Hypothalamus (tissue), 51 donors: ENCODE measurements around the gene SP110.
"Not testable (repeated sequence)": the region's sequence is repeated elsewhere in the genome, so short reads cannot be mapped to it uniquely, and the experiment has no call there.

Source experiments
- DNase-seq, 51 donors: peaks; one replicate each; lab custom pipeline; 2025; lab: John Stamatoyannopoulos, UW

Gene SP110

GRCh38 chr2:230129343-230129742 lies 90.4 kb downstream of the SP110 start:
- DNase-seq = no peak

DNA sequence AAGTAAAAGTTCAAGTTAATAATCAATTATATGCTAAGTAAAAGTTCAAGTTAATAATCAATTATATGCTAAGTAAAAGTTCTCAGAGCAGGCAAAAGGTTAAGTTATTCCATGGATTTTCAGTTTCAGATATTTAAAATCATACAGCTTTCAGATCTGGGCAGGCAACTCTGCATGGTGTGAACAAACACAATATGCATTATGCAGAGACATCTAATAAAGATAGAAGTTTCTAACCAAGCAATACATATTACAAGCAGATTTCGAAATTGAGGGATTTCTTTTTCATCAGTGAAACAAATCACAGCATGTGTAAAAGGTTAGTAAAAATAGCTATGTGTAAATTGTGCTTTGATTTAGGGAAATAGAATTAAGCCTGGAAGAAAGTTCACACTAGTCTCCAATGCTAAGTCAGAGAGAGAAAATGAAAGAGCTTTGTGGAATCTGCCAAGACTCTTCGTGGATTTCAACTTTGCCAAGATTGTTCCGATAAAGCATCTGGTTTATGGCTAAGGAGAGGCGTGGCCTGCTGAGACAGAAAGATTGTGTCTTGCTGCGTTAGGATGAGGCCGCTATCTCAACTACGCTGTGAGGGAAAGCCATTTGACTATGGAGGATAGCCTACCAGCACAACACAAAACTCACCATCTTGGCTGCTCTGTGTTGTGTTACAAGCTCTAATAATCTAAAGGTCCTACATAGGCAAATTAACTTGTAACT lies 91.0 kb downstream of the SP110 start:
- no peak for DNase-seq

DNA sequence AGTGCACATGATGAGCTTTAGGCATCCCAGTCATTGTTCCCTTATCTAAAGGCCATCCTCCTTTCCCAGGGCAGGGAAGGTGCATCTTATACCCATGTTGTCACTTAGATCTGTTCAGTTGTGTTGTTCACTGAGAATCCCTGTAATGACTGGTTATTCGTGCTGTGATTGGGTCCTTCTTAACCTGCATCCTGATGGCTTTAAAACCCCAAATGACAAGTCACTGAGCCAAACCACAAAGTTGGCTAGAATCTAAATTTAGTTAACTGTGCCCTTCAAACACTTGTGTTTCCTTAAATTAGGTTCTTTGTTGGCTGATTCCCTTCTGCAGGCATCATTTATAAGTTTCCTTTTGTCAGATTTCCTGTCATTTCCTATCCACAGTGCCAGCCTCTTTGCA lies 92.6 kb downstream of the SP110 start:
- DNase-seq = no peak

- DNase-seq = peak in 17 of 51 donors; percentile 2 to 40 (median 18)
These were observed 94.9 kb downstream of the SP110 start for GRCh38 chr2:230124757-230125431.

DNA sequence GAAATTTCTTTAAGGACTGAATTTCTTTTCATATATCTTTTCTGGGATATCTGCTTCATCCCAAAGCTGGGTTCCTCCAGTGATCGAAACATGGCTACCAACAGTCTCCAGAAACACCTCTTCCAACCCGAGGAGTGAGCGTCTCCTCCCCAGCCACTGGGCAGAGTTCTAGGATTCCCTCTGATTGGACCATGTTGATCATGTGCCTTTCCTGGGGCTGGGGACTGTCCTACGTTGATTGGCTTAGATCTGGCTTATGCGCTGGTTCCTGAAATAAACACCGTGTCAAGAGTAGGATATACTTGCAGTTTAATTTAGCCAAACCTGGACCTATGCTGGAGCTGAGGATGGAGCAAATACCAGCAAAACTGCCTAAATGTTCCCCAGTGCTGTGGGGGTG lies 95.5 kb downstream of the SP110 start:
- DNase-seq = no peak

- DNase-seq = not testable (repeated sequence)
These were observed 99.4 kb downstream of the SP110 start for GRCh38 chr2:230120376-230120775.

- not testable (repeated sequence) for DNase-seq
These were observed 100.0 kb downstream of the SP110 start for GRCh38 chr2:230119827-230120226.
